RWPE2 (cell line): ENCODE results near the gene MAP4.

Experiments used
- ATAC-seq: fragments of 200-7000 bp; cut with Tn5 transposase; 3 replicates; pipeline ENCODE4 v1.9.1; 2021; ENCODE audit warnings: low read depth
- DNase-seq: peaks from one replicate; pipeline ENCODE4 v3.0.0-alpha.2; 2020; ENCODE audit warnings: low spot score
- H3K27ac ChIP-seq: fragments of 450-650 bp; 2 replicates; pipeline ENCODE4 v1.5.1; 2017; ENCODE audit warnings: mild to moderate bottlenecking; ENCODE audit not compliant: poor library complexity, severe bottlenecking
- H3K27me3 ChIP-seq: fragments of 250-450 bp; sonication (Bioruptor Pico); 2 replicates; pipeline ENCODE4 v1.5.1; 2021; ENCODE audit warnings: mild to moderate bottlenecking, moderate library complexity; ENCODE audit not compliant: insufficient read depth, poor library complexity, severe bottlenecking
- H3K36me3 ChIP-seq: fragments of 250-450 bp; sonication (Bioruptor Pico); 2 replicates; pipeline ENCODE4 v1.5.1; 2020; ENCODE audit warnings: low read depth, mild to moderate bottlenecking, moderate library complexity
- H3K4me1 ChIP-seq: fragments of 250-450 bp; sonication (Bioruptor Pico); 2 replicates; pipeline ENCODE4 v1.5.1; 2021; ENCODE audit warnings: mild to moderate bottlenecking, moderate library complexity; ENCODE audit not compliant: insufficient read depth, poor library complexity, severe bottlenecking
- H3K4me3 ChIP-seq: fragments of 250-450 bp; sonication (Bioruptor Pico); 2 replicates; pipeline ENCODE4 v1.5.1; 2021; ENCODE audit warnings: mild to moderate bottlenecking, moderate library complexity; ENCODE audit not compliant: severe bottlenecking
- H3K9me3 ChIP-seq: fragments of 250-450 bp; sonication (Bioruptor Pico); 2 replicates; pipeline ENCODE4 v1.5.1; 2021; ENCODE audit warnings: mild to moderate bottlenecking, moderate library complexity; ENCODE audit not compliant: severe bottlenecking
- CTCF ChIP-seq: fragments of 450-650 bp; IDR thresholded peaks from one replicate; pipeline ENCODE4 v1.5.1; 2017; ENCODE audit warnings: mild to moderate bottlenecking, moderate library complexity; ENCODE audit not compliant: poor library complexity, severe bottlenecking

Gene MAP4

GRCh38 chr3:47910233-47910632, 106.0 kb downstream of the MAP4 start:
- peaks cover 63% of the 10 kb centered on the region for H3K36me3 ChIP-seq
- H3K9me3 ChIP-seq: no peaks in the 10 kb centered on the region
- no peak overlapping the region for H3K27ac ChIP-seq
- H3K4me3 ChIP-seq: no peak overlapping the region
- no peak for TF ChIP-seq CTCF
- peaks cover 6% of the 10 kb centered on the region for H3K4me1 ChIP-seq
- DNase-seq (no peak), ATAC-seq (no peak)
- H3K27me3 ChIP-seq: no peaks in the 10 kb centered on the region

GRCh38 chr3:47909607-47910006, 106.6 kb downstream of the MAP4 start:
- no peak for ATAC-seq
- H3K36me3 ChIP-seq: peaks cover 66% of the 10 kb centered on the region

GRCh38 chr3:47908744-47909143, 107.5 kb downstream of the MAP4 start:
- Histone ChIP-seq H3K9me3 (no peaks in the 10 kb centered on the region), H3K27me3 (no peaks in the 10 kb centered on the region), H3K27ac (no peak overlapping the region), H3K36me3 (peaks cover 63% of the 10 kb centered on the region), H3K4me1 (peaks cover 6% of the 10 kb centered on the region), H3K4me3 (no peak overlapping the region)
- ATAC-seq (no peak), DNase-seq (no peak)
- no peak for TF ChIP-seq CTCF

More at GRCh38 chr3:47909607-47910006, 106.6 kb downstream of the MAP4 start:
- Histone ChIP-seq H3K4me3 (no peak overlapping the region), H3K4me1 (peaks cover 6% of the 10 kb centered on the region), H3K27me3 (no peaks in the 10 kb centered on the region), H3K9me3 (no peaks in the 10 kb centered on the region), H3K27ac (no peak overlapping the region)
- DNase-seq: no peak
- no peak for TF ChIP-seq CTCF

- H3K4me1 ChIP-seq: peaks cover 6% of the 10 kb centered on the region
- H3K36me3 ChIP-seq: peaks cover 57% of the 10 kb centered on the region
- no peak for TF ChIP-seq CTCF
- no peak overlapping the region for H3K27ac ChIP-seq
- DNase-seq: no peak
- no peaks in the 10 kb centered on the region for H3K9me3 ChIP-seq
- H3K27me3 ChIP-seq: no peaks in the 10 kb centered on the region
- no peak for ATAC-seq
- no peak overlapping the region for H3K4me3 ChIP-seq
Observed at GRCh38 chr3:47907784-47908183, 108.4 kb downstream of the MAP4 start.

GRCh38 chr3:47902746-47903145, 113.5 kb downstream of the MAP4 start:
- TF ChIP-seq CTCF: no peak
- Histone ChIP-seq H3K9me3 (no peaks in the 10 kb centered on the region), H3K4me1 (no peaks in the 10 kb centered on the region), H3K27ac (no peak overlapping the region), H3K4me3 (no peak overlapping the region), H3K27me3 (peaks cover 3% of the 10 kb centered on the region), H3K36me3 (peaks cover 62% of the 10 kb centered on the region)
- ATAC-seq: no peak
- no peak for DNase-seq
